ENCODE measurements around the gene ASTN2.
"Not testable (repeated sequence)": the region's sequence is repeated elsewhere in the genome, so short reads cannot be mapped to it uniquely, and the experiment has no call there.

Gene ASTN2

GRCh38 chr9:116842658-116843057 lies 572.2 kb downstream of the ASTN2 start:
- Histone ChIP-seq H3K27me3 (no peaks in the 10 kb centered on the region), H3K36me3 (no peaks in the 10 kb centered on the region), H3K9me3 (no peaks in the 10 kb centered on the region), H3K4me1 (peaks cover 0 to 10% (median 2%) of the 10 kb centered on the region in 4 donors), H3K4me3 (no peak overlapping the region), H3K27ac (no peak overlapping the region)
- intact Hi-C loops (cut with DNase I; ENCODE audit: low total_unique reads): no loop called here
- no peak for TF ChIP-seq CTCF (IDR thresholded peaks at IDR 0.05)
- DNase-seq: no peak

- H3K9me3 ChIP-seq; intact Hi-C loops (cut with DNase I; ENCODE audit: low total_unique reads); H3K4me3 ChIP-seq; H3K36me3 ChIP-seq; DNase-seq; H3K27me3 ChIP-seq; H3K4me1 ChIP-seq; H3K27ac ChIP-seq: not testable (repeated sequence)
Measured at GRCh38 chr9:116838468-116838867, 576.4 kb downstream of the ASTN2 start.

GRCh38 chr9:116837018-116837989 lies 577.6 kb downstream of the ASTN2 start:
- Histone ChIP-seq H3K27ac (no peak overlapping the region), H3K9me3 (no peaks in the 10 kb centered on the region), H3K4me3 (no peak overlapping the region), H3K4me1 (no peaks in the 10 kb centered on the region), H3K27me3 (no peaks in the 10 kb centered on the region), H3K36me3 (no peaks in the 10 kb centered on the region)
- no peak for TF ChIP-seq CTCF (IDR thresholded peaks at IDR 0.05)
- no peak for DNase-seq
- intact Hi-C loops (cut with DNase I; ENCODE audit: low total_unique reads): no loop called here

GRCh38 chr9:116830321-116830720 lies 584.5 kb downstream of the ASTN2 start:
- H3K36me3 ChIP-seq; H3K27ac ChIP-seq; H3K4me1 ChIP-seq; intact Hi-C loops (cut with DNase I; ENCODE audit: low total_unique reads); H3K27me3 ChIP-seq; H3K9me3 ChIP-seq; DNase-seq; H3K4me3 ChIP-seq: not testable (repeated sequence)

GRCh38 chr9:116821633-116822229 lies 593.1 kb downstream of the ASTN2 start:
- Histone ChIP-seq H3K27me3 (no peaks in the 10 kb centered on the region), H3K27ac (no peak overlapping the region), H3K9me3 (no peaks in the 10 kb centered on the region), H3K36me3 (no peaks in the 10 kb centered on the region), H3K4me3 (no peak overlapping the region), H3K4me1 (no peaks in the 10 kb centered on the region)
- TF ChIP-seq CTCF (IDR thresholded peaks at IDR 0.05): no peak
- no peak for DNase-seq
- intact Hi-C loops (cut with DNase I; ENCODE audit: low total_unique reads): no loop called here

GRCh38 chr9:116819116-116819515 lies 595.7 kb downstream of the ASTN2 start:
- Histone ChIP-seq H3K9me3 (no peaks in the 10 kb centered on the region), H3K4me1 (no peaks in the 10 kb centered on the region), H3K27me3 (no peaks in the 10 kb centered on the region), H3K4me3 (no peak overlapping the region), H3K36me3 (no peaks in the 10 kb centered on the region), H3K27ac (no peak overlapping the region)
- no peak for TF ChIP-seq CTCF (IDR thresholded peaks at IDR 0.05)
- intact Hi-C loops (cut with DNase I; ENCODE audit: low total_unique reads): no loop called here
- DNase-seq: no peak
